NB4 (cell line): ENCODE results near the gene UPF1.
"Not testable (repeated sequence)": the region's sequence is repeated elsewhere in the genome, so short reads cannot be mapped to it uniquely, and the experiment has no call there.

Experiments used
- DNase-seq: peaks from one replicate; pipeline ENCODE4 v3.0.0; 2010; ENCODE audit warnings: low read depth
- H3K4me3 ChIP-seq: one replicate; pipeline ENCODE4 v1.5.1; 2011; ENCODE audit warnings: mild to moderate bottlenecking, low read depth, low read length, moderate library complexity
- MYC ChIP-seq: IDR thresholded peaks from 2 replicates; pipeline ENCODE4 v1.6.1; 2011; ENCODE audit warnings: low read depth, low read length
- POLR2A ChIP-seq: IDR thresholded peaks from 2 replicates; pipeline ENCODE4 v1.6.1; 2011; ENCODE audit warnings: mild to moderate bottlenecking; ENCODE audit not compliant: insufficient read length; ENCODE audit errors: extremely low read depth
- TF ChIP-seq, protein P1 (sequence below): IDR thresholded peaks from one replicate; pipeline ENCODE4 v1.5.1; 2012; ENCODE audit warnings: low read depth, low read length
- TF ChIP-seq, protein P2 (sequence below): IDR thresholded peaks from 2 replicates; pipeline ENCODE4 v1.6.1; 2011; ENCODE audit warnings: low read depth, low read length

UPF1 gene

DNA sequence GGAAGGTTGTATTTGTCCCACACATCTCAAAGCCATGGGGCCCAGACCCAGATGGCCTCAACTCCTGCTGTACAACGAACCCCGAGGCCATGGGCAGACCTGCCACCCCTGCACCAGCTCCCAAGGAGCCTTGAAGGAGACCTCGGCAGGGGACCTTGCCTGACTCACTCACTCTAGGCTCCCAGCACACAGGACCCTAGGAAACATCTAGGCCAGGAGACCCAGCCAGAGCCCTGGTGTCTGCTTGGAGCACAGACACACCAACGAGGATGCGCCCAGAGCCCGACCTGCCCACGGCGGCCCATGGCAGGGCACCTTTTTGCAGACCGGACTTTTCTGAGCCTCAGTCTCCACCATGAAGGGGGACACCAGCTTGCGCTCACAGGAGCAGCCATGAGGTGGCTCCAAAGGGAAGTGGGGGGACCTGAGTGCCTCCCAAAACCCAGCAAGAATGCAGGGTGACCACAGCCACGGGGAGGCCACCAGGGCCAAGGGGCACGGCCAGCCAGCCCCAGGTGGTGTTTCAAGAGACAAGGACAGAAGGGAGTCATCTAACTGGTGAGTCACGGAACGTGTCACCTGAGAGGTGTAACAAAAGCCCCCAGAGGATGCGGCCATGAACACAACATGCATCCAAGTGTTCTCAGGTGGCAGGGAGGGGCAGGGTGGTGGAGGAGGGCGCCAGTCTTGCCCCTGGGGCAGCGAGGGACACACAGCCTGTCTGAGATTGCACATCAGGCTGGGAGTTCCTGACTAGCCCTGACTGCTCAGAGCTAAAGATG is 69.1 kb downstream of the UPF1 start:
- TF ChIP-seq POLR2A (no peak), MYC (no peak)
- TF ChIP-seq, protein P1, sequence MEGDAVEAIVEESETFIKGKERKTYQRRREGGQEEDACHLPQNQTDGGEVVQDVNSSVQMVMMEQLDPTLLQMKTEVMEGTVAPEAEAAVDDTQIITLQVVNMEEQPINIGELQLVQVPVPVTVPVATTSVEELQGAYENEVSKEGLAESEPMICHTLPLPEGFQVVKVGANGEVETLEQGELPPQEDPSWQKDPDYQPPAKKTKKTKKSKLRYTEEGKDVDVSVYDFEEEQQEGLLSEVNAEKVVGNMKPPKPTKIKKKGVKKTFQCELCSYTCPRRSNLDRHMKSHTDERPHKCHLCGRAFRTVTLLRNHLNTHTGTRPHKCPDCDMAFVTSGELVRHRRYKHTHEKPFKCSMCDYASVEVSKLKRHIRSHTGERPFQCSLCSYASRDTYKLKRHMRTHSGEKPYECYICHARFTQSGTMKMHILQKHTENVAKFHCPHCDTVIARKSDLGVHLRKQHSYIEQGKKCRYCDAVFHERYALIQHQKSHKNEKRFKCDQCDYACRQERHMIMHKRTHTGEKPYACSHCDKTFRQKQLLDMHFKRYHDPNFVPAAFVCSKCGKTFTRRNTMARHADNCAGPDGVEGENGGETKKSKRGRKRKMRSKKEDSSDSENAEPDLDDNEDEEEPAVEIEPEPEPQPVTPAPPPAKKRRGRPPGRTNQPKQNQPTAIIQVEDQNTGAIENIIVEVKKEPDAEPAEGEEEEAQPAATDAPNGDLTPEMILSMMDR = no peak
- TF ChIP-seq, protein P2, sequence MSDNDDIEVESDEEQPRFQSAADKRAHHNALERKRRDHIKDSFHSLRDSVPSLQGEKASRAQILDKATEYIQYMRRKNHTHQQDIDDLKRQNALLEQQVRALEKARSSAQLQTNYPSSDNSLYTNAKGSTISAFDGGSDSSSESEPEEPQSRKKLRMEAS = no peak
- no peak overlapping the region for H3K4me3 ChIP-seq
- no peak for DNase-seq

DNA sequence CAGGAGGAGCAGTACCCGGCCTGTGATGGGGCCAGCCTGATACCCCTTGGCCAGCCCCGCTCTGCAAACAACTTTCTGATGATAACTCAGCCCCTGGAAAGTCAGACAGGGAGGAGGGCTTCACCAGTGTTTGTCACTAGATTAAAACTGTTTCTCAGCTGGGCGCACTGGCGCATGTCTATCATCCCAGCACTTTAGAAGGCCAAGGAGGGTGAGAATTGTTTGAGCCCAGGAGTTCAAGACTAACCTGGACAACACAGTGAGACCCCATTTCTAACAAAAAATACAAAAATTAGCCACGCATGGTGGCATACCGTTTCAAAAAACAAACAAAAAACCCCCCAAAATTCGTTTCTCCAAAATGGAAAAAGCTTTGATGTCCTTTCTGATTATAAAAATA is 69.7 kb downstream of the UPF1 start:
- H3K4me3 ChIP-seq = no peak overlapping the region
- TF ChIP-seq POLR2A (no peak), MYC (no peak)
- TF ChIP-seq, protein P2 = no peak
- TF ChIP-seq, protein P1 = no peak
- DNase-seq = no peak

DNA sequence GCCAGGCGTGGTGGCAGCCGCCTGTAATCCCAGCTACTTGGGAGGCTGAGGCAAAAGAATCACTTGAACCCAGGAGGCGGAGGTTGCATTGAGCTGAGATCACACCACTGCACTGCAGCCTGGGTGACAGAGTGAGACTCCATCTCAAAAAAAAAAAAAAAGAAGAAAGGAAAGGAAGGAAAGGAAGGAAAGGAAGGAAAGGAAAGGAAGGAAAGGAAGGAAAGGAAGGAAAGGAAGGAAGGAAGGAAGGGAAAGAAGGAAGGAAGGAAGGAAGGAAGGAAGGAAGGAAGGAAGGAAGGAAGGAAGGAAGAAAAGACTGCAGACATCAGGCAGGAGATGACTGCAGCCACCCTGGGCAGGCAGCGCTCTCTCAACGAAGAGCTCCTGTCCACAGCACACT is 70.8 kb downstream of the UPF1 start:
- H3K4me3 ChIP-seq, DNase-seq: not testable (repeated sequence)

DNA sequence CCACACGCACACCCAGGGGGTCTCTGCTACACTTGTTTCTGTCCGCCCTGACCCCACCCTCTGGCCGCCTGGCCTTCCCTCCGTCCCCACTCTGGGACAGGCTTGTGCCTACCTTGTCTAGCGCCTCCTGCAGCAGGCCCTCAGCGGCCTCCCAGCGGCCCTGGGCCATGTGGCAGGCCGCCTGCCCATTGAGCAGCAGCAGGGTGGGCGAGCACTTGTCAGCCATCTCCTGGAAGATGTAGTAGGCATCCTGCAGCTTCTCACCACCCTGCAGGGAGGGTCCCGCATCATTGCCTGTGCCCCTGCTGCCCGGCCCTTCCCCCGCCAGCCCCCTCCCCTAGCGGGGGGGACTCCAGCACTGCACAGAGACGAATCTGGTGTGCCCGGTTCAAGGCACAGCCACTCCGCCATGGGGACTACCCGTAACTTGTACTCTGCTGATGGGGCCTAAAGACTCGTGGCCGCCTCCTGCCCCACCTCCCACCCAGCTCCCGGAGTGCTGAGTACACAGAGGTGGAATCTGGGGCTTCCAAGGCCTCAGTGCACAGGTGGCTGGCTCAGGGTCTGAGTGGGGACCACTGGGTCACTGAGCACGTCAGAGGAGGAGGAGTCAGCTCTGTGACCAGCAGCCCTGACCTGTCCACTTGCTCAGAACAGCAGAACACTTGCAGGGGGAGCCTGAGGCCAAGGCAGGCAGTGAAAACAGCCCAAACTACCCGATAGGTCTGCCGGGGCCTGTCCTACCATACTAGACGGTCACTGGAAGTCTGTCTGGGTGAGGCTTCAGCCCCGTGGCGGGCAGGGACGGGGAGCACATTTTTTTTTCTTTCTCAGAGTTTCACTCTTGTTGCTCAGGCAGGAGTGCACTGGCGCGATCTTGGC is 71.6 kb downstream of the UPF1 start:
- DNase-seq = no peak
- no peak overlapping the region for H3K4me3 ChIP-seq
- TF ChIP-seq, protein P1 = no peak
- TF ChIP-seq POLR2A = no peak
- TF ChIP-seq, protein P2 = no peak
- no peak for TF ChIP-seq MYC

DNA sequence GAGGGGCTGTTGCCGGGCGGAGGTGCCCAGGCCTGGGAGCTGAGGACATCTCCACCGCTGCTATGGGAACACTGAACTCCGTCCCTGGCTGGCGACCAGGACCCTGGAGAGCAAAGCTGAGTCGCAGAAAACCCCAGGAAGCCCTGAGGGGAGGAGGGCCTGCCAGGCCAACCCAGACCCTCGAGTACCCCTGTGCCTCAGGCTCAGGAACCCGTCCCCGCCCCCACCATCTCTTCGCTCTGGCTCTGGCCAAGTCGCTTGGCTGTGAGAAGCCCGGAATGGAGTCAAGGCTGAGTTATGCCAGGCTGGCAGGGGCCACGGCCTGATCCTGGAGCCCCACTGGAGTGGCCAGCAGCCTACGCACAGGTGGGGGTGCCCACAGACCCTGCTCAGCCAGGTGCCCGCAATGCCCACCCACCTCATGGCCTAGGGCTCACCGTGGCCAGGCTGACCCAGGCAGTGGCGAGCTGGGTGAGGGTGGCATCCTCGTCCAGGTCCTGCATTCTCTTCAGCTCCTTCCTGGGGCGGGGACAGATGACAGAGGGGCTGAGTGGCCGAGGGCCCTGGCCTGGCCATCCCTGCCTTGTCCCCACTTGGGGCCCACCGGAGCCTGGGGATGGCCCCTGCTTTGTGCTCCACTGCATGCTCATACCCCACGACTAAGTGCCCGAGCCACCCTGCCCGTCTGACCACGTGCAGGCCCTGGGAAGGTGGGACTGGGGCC is 72.7 kb downstream of the UPF1 start:
- no peak overlapping the region for H3K4me3 ChIP-seq
- TF ChIP-seq, protein P2 = no peak
- TF ChIP-seq POLR2A (no peak), MYC (no peak)
- TF ChIP-seq, protein P1 = no peak
- no peak for DNase-seq

DNA sequence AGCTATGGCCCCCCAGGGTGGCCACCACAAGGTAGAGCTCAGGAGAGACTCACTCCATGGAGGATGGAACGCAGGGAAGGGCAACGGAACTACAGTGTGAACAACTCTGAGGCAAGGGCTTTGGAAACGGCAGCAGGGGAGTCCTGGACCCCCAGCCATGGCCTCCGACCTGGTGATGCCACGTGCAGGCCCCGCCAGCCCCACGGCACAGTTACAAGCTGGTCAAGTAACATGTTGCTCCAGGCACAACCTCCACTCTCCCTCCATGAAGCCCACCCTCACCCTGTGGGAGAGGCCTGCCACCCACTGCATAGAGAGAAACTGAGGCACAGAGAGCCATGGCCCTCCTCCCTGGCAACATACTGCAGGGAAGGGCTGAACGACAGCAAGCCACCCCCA is 73.3 kb downstream of the UPF1 start:
- no peak overlapping the region for H3K4me3 ChIP-seq
- no peak for DNase-seq
- TF ChIP-seq POLR2A (no peak), MYC (no peak)
- TF ChIP-seq, protein P2 = no peak
- TF ChIP-seq, protein P1 = no peak
